Gastroesophageal sphincter (tissue), 4 donors: ENCODE measurements around the gene VANGL2. TPM values are rescaled to one million over a fixed set of nuclear protein-coding genes. Genes with fewer than 3 reads are reported as not detected.

Experiments used
- ATAC-seq: fragments of 150-250 bp; one replicate; pipeline ENCODE4 v1.9.1; 2016; ENCODE audit warnings: mild to moderate bottlenecking, moderate library complexity
- H3K27ac ChIP-seq, 4 donors: fragments of 200-600 bp; sonication (generic) in 3 of 4; 1 replicate in 3 of 4; 2 replicates in 1 of 4; pipeline ENCODE4 v1.5.1; 2016 to 2019
- H3K27me3 ChIP-seq: fragments of 200-600 bp; sonication (generic); one replicate; pipeline ENCODE4 v1.5.1; 2019
- H3K36me3 ChIP-seq, 2 donors: fragments of 200-600 bp; sonication (generic); one replicate each; pipeline ENCODE4 v1.5.1; 2019; ENCODE audit warnings: control low read depth in 1 of 2
- H3K4me1 ChIP-seq, 3 donors: fragments of 200-600 bp; sonication (generic); 1 replicate in 2 of 3; 2 replicates in 1 of 3; pipeline ENCODE4 v1.5.1; 2016 to 2019; ENCODE audit warnings: control low read depth in 2 of 3
- H3K4me3 ChIP-seq, 2 donors: fragments of 200-600 bp; sonication (generic); one replicate each; pipeline ENCODE4 v1.5.1; 2019; ENCODE audit warnings: mild to moderate bottlenecking in 1 of 2, moderate library complexity in 1 of 2
- H3K9me3 ChIP-seq, 3 donors: fragments of 200-600 bp; sonication (generic); one replicate each; pipeline ENCODE4 v1.5.1; 2017 to 2019; ENCODE audit warnings: control low read depth in 2 of 3
- EP300 ChIP-seq: sonication (generic); formaldehyde crosslinking; IDR thresholded peaks from one replicate; pipeline ENCODE4 v1.6.1; 2017; ENCODE audit warnings: antibody characterized with exemption, mild to moderate bottlenecking
- POLR2A ChIP-seq, 2 donors: fragments of 450-650 bp; IDR thresholded peaks; one replicate each; pipeline ENCODE4 v1.6.1; 2017; ENCODE audit warnings: antibody characterized with exemption in 2 of 2, mild to moderate bottlenecking in 2 of 2, moderate library complexity in 1 of 2
- POLR2AphosphoS5 ChIP-seq: sonication (generic); formaldehyde crosslinking; IDR thresholded peaks from one replicate; pipeline ENCODE4 v1.6.1; 2017; ENCODE audit warnings: antibody characterized with exemption
- WGBS, 2 donors: methylation state at CpG; one replicate each; pipeline ENCODE4 v1.1.5; 2018; ENCODE audit warnings: low coverage in 1 of 2; 5-methylcytosine and 5-hydroxymethylcytosine counted together
- total RNA-seq, 4 donors: library from RNA; depleted of rRNA; stranded (reverse); fragments of >200 nt; gene quantifications; one replicate each; pipeline ENCODE4 v1.1.0, GENCODE V29; 2016
- TF ChIP-seq, protein P1 (sequence below), 4 experiments: fragments of 200-600 bp in 2 of 4; fragments of 450-650 bp in 2 of 4; sonication (generic) in 1 of 4; IDR thresholded peaks; one replicate each; pipeline ENCODE4 v1.5.1; 2017 to 2019; ENCODE audit warnings: antibody characterized with exemption in 4 of 4, mild to moderate bottlenecking in 2 of 4, moderate library complexity in 2 of 4

VANGL2 gene
- total RNA-seq, 4 donors from 2014 or later = 0.62 to 8.5 (median 4.3) TPM

DNA sequence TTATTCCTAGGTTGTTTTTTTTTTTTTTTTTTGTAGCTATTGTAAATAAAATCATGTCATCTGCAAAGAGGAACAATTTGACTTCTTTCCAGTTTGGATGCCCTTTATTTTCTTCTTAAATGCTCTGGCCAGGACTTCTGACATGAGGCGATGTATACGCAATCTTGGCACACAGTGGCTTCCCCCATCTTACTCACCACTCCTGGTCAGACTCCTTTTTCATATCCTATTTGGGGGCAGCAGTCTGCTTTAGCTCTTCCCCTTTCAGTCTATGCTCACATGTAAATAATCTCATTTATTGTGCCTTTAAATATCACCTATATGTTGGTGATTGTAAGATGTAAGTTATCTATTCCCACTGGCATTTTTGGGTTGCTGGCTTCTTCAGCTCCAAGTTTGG lies 66.6 kb downstream of the VANGL2 start:
- H3K27ac ChIP-seq = no peak overlapping the region
- no peaks in the 10 kb centered on the region for H3K27me3 ChIP-seq
- no peaks in the 10 kb centered on the region for H3K36me3 ChIP-seq
- WGBS, 2 donors = 62 to 86% methylated on average over 1 to 2 of the region's 2 CpGs
- no peak for ATAC-seq
- no peaks in the 10 kb centered on the region for H3K4me1 ChIP-seq
- no peak overlapping the region for H3K4me3 ChIP-seq
- TF ChIP-seq POLR2A (IDR thresholded peaks at IDR 0.05) (no peak), POLR2AphosphoS5 (no peak), EP300 (no peak)
- TF ChIP-seq, protein P1, sequence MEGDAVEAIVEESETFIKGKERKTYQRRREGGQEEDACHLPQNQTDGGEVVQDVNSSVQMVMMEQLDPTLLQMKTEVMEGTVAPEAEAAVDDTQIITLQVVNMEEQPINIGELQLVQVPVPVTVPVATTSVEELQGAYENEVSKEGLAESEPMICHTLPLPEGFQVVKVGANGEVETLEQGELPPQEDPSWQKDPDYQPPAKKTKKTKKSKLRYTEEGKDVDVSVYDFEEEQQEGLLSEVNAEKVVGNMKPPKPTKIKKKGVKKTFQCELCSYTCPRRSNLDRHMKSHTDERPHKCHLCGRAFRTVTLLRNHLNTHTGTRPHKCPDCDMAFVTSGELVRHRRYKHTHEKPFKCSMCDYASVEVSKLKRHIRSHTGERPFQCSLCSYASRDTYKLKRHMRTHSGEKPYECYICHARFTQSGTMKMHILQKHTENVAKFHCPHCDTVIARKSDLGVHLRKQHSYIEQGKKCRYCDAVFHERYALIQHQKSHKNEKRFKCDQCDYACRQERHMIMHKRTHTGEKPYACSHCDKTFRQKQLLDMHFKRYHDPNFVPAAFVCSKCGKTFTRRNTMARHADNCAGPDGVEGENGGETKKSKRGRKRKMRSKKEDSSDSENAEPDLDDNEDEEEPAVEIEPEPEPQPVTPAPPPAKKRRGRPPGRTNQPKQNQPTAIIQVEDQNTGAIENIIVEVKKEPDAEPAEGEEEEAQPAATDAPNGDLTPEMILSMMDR (IDR thresholded peaks at IDR 0.05) = no peak
- peaks cover 0 to 5% (median 0%) of the 10 kb centered on the region in 3 donors for H3K9me3 ChIP-seq

GRCh38 chr1:160467576-160467975 lies 67.2 kb downstream of the VANGL2 start:
- no peaks in the 10 kb centered on the region for H3K27me3 ChIP-seq
- H3K4me3 ChIP-seq = no peak overlapping the region
- H3K36me3 ChIP-seq = no peaks in the 10 kb centered on the region
- TF ChIP-seq POLR2AphosphoS5 (no peak), EP300 (no peak), POLR2A (IDR thresholded peaks at IDR 0.05) (no peak)
- TF ChIP-seq, protein P1 (IDR thresholded peaks at IDR 0.05) = no peak
- ATAC-seq = no peak
- no peak overlapping the region for H3K27ac ChIP-seq
- no peaks in the 10 kb centered on the region for H3K4me1 ChIP-seq
- H3K9me3 ChIP-seq = peaks cover 0 to 5% (median 0%) of the 10 kb centered on the region in 3 donors

- WGBS, 2 donors = 63 to 86% methylated on average over 1 of the region's 1 CpG
- no peaks in the 10 kb centered on the region for H3K9me3 ChIP-seq
- H3K4me1 ChIP-seq = no peaks in the 10 kb centered on the region
- H3K36me3 ChIP-seq = no peaks in the 10 kb centered on the region
- H3K27me3 ChIP-seq = no peaks in the 10 kb centered on the region
- H3K27ac ChIP-seq = no peak overlapping the region
- no peak overlapping the region for H3K4me3 ChIP-seq
- no peak for ATAC-seq
- no peak for TF ChIP-seq EP300
- TF ChIP-seq, protein P1 (IDR thresholded peaks at IDR 0.05) = no peak
- TF ChIP-seq POLR2A (IDR thresholded peaks at IDR 0.05) = no peak
- no peak for TF ChIP-seq POLR2AphosphoS5
These were observed 70.9 kb downstream of the VANGL2 start for GRCh38 chr1:160471253-160471652.

DNA sequence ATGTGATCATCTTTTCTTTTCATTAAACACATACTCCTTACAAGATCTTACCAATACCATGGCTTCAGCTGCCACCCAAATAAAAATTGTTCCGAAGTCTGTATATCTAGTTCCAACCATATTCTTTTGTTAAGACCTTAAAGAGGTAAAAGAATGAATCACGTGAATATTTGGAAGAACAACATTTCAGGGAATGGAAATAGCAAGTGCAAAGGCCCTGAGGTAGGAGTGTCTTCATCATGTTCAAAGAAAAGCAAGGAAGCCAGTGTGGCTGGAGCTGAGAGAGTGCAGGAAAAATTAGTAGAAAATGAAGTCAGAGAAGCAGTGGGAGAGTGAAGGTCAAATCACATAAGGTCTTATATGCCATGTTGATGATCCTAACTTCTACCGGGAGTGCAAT lies 71.7 kb downstream of the VANGL2 start:
- TF ChIP-seq, protein P1 (IDR thresholded peaks at IDR 0.05) = no peak
- TF ChIP-seq POLR2A (IDR thresholded peaks at IDR 0.05) = no peak
- no peak for TF ChIP-seq EP300
- ATAC-seq = no peak
- H3K4me1 ChIP-seq = no peaks in the 10 kb centered on the region
- H3K36me3 ChIP-seq = no peaks in the 10 kb centered on the region
- WGBS, 2 donors = 90 to 100% methylated on average over 3 of the region's 3 CpGs
- H3K27ac ChIP-seq = no peak overlapping the region
- no peaks in the 10 kb centered on the region for H3K27me3 ChIP-seq
- H3K4me3 ChIP-seq = no peak overlapping the region
- H3K9me3 ChIP-seq = no peaks in the 10 kb centered on the region

- ATAC-seq = no peak
- WGBS, 2 donors = 76 to 90% methylated on average over 1 of the region's 1 CpG
- H3K27ac ChIP-seq = no peak overlapping the region
These were observed 74.3 kb downstream of the VANGL2 start for GRCh38 chr1:160474392-160475242.

More at GRCh38 chr1:160474392-160475242, 74.3 kb downstream of the VANGL2 start:
- H3K36me3 ChIP-seq = no peaks in the 10 kb centered on the region
- no peak overlapping the region for H3K4me3 ChIP-seq
- TF ChIP-seq, protein P1 (IDR thresholded peaks at IDR 0.05) = no peak
- TF ChIP-seq EP300 (no peak), POLR2AphosphoS5 (no peak), POLR2A (IDR thresholded peaks at IDR 0.05) (no peak)
- H3K9me3 ChIP-seq = no peaks in the 10 kb centered on the region
- H3K4me1 ChIP-seq = no peaks in the 10 kb centered on the region
- H3K27me3 ChIP-seq = no peaks in the 10 kb centered on the region
